Fibroblast of gingiva (primary cell): ENCODE measurements around the gene DUSP3.
A peak's percentile ranks its signal among the peaks of the same experiment; 100 is the strongest.

Experiments
- DNase-seq: peaks from one replicate; pipeline ENCODE4 v3.0.0-alpha.2; 2011; ENCODE audit warnings: low read depth

Gene DUSP3

GRCh38 chr17:43728081-43728480 lies 50.7 kb downstream of the DUSP3 start:
- no peak for DNase-seq

- DNase-seq: peak; percentile 88
Measured at GRCh38 chr17:43723697-43724359, 54.9 kb downstream of the DUSP3 start.

- DNase-seq: no peak
Measured at GRCh38 chr17:43722870-43723665, 55.7 kb downstream of the DUSP3 start.

- DNase-seq: no peak
Measured at GRCh38 chr17:43722269-43722619, 56.5 kb downstream of the DUSP3 start.

DNA sequence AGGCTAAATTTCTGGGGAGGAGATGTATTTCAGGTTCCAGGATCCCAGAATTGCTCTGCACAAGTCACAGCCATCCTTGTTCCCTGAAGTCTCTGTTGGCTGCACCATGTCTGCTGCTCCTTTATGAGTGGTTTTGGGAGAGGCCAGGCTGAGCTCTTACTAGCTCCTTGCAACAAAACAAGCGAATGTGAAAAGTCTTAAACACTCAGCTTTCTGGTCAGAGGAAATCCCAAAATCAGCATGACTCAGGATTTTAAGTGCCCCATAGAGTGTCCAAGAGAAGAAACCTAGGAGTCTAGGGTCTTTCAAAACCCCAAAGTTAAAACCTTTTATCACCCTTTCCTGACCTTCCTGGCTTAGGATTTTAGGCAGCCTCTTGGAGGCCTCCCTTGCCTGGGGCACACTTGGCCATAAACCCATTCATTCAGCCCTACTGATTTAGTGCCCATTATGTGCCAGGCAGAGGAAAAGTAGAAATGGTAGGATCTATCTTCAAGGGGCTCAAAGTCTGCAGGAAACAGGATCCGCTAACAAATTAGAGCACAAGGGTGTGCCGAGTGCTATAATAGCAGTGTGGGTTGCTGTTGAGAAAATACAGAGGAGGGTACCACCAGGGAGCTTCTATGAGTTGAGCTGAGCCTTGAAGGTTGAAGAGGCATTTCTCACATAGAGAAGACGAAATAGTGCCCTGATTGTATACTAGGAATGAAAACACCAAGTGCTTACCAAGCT lies 57.1 kb downstream of the DUSP3 start:
- DNase-seq: peak; percentile 73

GRCh38 chr17:43720311-43721060 lies 58.3 kb downstream of the DUSP3 start:
- DNase-seq: peak; percentile 62

GRCh38 chr17:43719578-43719977 lies 59.2 kb downstream of the DUSP3 start:
- no peak for DNase-seq

- DNase-seq: no peak
Measured at GRCh38 chr17:43718544-43718943, 60.2 kb downstream of the DUSP3 start.

DNA sequence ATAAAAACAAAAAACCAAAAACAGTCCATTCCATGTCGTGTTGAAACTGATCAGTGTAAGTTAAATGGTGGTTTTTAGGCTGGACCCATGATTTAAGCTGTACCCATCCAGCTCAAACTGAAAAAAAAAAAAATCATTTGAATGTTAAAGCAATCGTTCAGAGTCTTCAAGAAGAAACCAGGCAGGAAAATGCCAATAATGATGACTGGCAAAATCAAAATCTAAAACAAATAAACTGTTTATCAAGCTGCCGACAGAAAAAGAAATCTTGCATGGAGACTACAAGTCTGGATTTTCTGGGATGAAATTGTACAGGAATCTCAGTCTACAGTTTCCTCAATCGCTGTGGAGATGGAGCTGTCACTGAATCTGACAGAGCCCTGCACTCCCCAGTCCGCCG lies 60.9 kb downstream of the DUSP3 start:
- DNase-seq: no peak
